HG03066 (cell line): Measurements from ENCODE around the gene PACS2.
"Not testable (repeated sequence)": the region's sequence is repeated elsewhere in the genome, so short reads cannot be mapped to it uniquely, and the experiment has no call there.

Source experiments
- ATAC-seq: cut with Tn5 transposase; IDR thresholded peaks from one replicate; pipeline ENCODE4 v1.9.1; 2021; ENCODE audit warnings: low read depth; ENCODE audit not compliant: unreplicated experiment

PACS2 gene

DNA sequence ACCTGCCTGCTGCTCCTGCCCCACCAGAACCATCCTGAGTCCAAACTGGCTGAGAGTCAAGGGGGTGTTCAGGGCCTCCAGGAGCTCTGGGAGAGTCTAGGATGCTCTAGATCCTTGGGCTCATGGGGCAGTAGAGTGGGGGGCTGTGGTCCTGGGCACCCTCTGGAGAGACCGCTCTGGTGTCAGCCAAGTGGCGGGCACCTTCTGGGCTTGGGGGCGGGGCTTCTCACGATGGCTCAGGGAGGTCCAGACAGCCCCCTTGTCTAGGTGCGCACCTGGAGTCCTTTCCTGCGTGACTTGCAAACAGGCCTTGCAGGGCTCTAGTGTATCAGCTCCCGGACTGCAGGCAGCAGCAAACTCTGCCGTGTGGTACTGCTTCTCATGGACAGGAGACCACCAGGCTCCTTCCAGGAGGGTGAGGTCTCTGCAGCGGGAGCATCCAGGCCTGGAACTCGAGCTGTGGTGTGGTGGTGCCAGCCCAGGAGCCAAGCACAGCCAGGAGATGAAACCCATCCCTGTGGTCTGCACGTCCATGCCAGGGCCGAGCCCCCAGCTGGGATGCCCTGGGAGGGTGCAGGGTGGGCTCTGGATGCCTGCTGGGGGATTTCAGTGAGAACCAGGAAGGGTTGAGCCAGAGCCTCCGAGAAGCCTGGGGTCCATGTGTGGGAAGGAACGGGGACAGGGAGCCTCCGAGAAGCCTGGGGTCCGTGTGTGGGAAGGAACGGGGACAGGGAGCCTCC is 15.0 kb downstream of the PACS2 start:
- ATAC-seq: no peak

DNA sequence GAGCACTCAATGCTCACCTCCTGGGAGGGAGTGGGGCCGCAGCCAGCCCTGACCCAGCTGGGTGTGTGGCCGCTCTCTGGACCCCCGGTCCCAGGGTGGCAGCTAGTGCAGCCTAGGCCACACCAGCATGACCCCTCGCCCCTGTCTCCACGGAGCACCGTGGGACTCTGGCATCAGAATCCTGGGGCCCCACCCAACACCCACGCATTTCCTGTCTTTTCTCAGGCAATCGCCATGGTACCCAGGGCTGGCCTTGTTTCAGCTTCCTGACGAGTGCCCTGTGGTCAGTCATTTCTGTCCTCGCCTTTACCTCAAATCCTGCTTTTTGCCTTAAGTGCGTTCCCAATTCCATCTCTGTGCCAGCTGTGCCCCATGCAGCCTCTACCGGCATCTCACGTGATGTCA is 15.9 kb downstream of the PACS2 start:
- ATAC-seq: no peak

DNA sequence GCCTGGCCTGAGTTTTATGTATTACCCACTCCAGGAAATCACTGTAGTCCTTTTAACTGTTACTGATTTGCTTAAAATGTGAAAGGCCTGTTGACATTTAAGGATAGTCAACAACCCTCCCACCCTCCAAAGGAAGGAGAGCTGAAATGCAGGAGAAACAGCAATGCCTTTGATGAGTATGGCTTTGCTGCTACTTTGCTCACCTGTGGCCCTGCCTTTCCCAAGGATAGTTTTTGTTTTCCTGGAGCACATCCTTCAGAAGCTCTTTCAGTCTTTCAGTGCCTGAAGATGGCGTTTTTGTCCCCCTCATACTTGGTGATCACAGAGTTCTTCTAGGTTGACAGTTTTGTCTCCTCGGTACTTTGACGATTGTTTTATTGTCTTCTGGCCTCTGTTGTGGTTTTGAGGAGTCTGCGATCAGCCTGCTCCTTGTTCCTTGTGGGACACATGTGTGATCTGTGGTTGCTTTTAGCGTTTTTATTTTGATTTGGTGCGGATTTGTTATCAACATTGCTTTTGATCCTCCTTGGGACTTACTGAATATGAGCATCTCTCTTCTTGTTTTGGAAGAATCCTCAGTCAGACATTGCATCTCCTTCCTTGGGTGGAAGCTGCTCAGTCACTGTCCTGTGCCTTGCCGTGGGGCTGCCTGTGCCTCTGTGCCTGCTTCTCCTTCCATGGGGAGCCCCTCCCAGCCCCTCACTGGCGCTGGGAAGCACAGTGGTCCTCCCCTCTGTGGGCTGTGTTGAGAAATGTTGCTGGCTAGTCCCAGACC is 17.2 kb downstream of the PACS2 start:
- ATAC-seq: no peak

DNA sequence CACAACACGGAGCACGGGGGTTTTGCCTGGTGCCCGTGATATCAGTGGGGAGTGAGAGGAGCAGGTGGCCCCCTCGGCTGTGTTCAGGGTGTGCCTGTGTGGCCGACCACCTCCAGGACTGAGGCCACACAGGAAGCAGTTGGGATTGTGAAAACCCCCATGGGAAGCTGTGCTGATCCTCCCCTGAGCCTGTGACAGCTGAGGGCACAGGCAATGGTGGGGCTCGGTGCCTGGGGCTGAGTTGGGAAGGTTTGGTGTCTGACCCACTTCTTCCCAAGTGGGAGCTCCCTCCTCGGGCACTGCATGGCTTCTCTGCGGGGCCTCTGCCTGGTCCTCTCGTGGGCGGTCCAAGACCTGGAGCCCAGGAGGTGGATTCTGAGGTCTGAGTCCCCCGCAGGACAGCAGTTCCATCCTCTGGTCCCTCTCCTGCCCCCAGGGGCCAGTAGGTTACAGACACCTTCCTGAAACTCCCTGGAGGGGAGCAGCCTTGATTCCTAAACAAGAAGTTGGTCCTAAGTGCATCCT is 17.9 kb downstream of the PACS2 start:
- no peak for ATAC-seq

DNA sequence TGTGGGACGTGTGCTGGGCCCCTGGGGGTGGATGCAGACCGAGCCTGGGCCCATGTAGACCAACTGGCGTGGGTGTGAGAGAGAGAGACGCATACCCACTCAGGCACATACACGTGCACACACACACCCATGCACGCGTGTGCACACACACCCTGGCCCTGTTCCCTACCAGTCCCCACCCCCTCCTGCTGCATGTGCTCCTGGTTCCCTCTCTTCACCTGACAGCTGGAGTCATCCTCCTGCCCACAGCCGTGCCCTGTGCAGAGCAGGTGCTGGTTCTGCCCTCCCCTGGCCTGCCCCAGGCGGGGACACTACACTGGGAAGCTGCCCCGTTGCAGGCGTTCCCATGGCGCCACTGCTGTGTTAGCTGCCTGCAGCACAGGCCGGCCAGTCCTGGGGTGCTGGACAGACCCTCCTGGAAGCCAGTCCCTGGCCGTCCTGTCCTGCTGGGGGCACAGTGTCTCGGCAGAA is 18.5 kb downstream of the PACS2 start:
- ATAC-seq: no peak

DNA sequence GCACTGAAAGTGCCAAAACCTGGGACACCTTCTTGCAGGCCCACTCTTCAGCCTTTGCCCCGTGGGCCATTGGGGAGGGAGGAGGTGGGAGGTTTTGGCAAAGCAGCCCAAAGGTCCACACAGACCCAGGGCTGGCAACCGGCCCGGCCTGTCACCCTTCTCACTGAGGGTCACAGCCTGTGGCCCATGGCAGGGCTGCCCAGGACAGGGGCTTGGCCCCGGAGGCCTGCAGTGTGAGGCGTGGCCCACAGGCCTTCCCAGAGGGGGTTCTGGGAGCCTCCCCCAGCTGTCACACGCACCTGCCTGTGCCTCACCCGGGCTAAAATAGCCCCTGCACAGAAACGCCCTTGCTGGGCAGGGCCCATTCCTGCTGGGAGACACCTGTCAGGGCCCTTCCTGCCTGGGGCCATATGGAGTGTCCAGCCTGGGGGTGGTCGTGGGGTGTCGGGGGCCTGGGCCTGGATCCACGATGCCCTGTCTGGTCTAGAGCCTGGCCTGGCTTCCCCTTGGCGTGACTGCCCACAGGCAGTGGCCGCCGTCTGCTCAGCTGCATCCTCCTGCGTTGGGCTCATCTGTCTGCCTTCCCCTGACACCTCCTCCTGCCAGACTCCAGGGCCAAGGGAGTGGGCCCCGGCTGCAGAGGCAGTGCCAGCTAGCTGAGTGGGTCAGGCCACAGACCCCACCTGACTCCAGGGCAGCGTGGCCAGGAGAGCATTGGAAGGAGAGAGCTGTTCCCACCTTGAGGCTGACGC is 19.2 kb downstream of the PACS2 start:
- ATAC-seq: no peak

DNA sequence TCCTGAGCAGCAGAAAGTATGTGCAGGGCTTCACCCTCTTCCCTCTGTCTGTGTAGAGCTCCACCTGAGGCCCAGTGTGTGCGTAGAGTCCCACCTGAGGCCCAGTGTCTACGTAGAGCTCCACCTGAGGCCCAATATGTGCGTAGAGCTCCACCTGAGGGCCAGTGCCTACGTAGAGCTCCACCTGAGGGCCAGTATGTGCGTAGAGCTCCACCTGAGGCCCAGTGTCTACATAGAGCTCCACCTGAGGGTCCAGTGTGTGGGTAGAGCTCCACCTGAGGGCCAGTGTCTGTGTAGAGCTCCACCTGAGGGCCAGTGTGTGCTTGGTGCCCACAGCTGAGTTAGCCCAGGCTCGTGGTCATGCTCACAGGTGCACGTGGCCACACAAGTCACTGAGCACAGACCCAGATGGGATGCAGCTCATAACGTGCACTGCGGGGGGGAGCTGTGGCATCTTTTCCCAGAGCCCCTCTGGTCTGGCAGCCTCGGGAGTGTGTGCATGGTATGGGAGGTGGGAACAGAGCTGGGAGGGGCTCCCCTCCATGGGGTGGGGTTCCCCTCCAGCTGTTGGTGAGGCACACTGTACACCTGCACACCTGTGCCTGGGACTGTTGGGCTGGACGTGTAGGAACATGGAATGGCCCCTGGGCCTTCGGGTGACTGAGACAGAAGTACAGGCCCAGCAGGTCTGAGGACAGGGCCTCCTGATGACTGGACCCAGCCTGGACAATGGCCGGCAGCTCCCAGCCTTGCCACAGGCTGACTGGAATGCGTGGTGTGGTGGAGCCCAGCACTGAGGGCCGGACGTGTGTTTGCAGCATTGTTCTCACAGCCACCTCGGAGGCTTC is 20.1 kb downstream of the PACS2 start:
- no peak for ATAC-seq

DNA sequence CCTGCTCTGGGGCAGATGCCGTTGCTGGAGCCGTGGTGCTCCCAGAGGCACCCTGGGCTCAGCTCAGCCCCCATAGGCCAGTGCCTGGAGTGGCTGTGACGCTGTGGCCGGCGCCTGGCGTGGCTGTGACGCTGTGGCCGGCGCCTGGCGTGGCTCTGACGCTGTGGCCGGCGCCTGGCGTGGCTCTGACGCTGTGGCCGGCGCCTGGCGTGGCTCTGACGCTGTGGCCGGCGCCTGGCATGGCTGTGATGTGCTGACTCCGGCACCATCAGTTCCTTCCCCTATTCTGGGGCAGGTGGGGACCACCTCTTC is 20.6 kb downstream of the PACS2 start:
- ATAC-seq: not testable (repeated sequence)

DNA sequence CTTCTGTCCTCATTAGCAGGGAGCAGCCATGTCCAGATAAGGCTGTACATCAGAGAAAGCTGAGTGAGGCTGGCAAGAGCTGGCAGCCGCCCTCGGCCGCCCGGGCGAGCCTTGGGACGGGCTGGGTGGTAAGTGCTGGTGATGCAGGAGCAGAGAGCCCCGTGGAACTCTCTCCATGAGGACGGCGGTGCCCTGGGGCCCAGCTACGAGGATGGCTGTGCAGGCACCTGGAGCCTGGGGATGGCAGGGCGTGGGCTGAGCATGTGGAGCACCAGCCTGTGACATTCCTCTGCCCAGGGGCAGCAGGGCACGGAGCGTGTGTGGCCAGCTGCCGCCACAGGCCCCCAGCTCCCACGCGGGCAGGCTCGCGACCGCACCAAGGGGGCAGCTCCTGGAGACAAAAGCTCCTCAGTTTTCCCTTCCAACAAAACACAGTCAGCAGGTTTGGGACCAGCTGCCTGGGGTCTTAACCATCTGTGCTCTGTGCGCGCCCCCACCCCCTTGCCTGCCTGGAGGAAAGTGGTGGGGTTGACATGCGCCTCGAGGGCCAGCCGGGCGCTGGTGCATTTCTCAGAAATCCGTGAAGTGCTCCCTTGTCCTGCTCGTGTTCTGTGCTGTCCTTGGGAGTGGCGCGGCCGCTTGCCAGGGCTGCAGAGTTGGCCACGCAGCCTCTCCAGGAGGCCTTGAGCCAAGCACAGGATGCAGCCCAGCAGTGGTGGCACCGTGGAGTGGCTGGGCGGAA is 21.4 kb downstream of the PACS2 start:
- no peak for ATAC-seq

DNA sequence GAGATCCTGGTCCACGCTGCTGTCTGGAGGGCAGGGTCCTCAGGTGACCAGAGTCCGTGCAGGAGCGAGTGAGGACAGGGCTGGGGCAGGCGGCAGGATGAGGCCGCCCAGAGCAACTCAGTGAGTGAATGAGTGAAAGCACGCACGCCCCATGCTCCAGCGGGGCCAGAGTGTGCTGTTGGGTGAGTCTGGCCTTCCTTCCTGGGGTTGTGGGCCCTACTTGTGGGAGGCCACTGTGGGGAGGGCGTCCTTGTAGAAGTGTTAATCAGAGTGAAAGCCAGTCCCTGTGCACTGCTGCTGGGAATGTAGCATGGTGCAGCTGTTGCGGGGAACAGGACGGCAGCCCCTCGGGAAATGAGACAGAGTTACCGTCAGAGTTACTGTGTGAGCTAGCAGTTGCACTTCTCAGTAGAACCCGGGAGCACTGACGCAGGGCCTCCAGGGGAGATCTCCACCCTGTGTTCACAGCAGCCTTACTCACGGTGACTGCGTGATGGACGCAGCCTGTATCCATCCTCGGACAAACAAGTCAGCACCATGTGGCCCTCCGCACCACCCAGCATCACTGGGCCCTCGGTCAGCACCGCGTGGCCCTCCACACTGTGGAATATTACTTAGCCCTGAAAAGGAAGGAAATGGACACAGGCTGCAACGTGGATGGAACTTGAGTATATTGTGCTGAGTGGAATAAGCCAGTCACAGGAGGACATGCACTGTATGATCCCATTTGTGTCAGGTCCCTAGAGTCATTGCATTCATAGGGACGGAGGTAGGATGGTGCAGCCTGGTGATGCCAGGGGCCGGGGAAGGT is 22.1 kb downstream of the PACS2 start:
- no peak for ATAC-seq

DNA sequence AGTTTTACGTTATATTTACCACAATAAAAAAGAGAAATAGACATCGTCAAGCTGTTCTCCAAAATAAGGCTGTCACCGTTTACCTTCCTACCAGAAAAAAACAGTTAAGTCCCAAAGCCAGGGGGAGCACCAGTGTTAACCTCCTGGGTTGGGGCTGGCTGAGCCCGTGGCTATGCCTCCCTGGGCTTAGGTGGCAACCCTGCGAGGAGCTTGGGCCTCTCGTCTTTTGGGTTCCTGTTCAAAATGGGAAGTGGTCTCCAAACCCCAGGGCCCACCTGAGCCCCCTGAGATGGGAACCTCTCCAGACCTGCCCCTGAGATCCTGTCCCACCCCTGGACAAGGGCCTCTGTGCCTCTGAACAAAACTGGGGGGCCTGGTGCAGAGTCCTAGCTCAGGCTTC is 22.9 kb downstream of the PACS2 start:
- ATAC-seq: no peak

DNA sequence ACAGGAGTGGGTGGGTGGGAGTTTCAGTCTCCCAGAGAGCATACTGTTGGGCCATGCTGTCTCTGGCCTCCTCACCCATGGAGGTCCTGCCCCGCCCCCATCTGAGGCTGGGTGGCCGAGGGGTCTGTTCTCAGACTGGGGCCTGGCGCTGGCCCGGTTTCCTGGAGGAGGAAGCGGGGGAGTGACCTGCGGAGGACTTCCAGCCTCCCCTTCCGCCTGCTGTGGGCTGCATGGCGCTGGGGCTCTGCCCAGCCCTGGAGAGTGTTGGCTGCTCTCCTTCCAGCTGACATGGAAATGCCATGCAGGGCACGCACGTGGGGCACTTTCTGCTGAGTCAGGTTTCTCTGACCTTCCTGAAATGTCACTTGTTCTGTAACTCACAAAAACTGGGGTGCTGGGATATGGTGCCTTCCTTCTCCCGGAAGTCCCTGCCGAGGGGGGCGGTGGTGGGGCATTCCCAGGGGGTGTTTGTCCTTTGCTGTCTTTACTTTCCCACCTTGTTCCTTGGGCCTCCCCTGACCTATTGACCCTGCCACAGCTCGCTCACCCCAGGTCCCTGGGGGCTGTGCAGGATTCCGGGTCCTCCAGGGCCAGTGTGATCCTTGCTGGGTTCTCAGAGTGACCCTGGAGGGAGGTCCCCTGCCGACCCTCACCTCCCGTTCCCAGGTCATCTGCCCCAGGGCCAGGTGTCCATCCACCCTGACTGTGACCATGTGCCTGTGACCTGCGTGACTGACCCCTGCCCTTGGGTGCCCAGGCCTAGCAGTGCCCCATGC is 23.6 kb downstream of the PACS2 start:
- ATAC-seq: no peak

DNA sequence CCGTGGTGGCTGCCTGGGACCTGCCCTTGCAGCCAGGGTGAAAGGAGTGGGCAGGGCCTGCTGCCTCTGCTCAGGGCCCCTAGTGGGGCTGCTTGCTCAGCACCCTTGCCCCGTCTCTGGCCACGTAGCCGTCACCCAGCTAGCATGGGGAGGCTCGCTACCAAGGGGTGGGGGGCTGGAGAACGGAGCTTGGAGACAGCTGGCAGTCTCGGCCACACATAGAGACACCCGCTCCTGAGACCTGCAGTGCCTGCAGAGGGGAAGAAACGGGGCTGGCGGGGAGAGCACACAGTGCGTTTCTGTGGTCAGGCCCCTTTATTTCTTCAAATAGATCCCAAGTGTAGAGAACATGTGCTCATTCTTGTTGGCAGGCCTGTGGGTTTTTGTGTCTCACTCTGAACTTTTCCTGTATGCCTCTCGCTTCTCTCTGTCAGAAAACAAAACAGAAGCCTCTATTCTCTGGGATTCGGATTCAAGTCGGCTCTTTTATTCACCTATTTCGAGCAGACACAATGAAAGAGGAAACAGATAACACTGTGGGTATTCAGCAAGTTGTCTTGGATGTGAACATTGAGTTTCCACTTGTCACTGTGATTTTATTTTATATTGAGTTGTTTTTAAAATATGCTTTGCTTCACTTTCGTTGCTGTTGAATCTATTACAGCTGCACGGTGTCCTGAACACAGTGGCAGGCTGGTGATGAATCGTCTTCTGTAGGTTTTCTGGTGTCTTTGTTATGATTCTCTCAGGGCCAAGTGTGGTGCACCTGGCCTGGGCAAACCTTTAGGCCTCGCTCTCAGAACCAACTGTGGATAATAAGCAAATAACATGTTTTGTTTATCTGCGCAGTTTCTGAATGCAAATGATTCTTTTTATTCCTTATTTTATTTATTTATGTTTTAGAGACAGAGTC is 26.5 kb downstream of the PACS2 start:
- no peak for ATAC-seq

DNA sequence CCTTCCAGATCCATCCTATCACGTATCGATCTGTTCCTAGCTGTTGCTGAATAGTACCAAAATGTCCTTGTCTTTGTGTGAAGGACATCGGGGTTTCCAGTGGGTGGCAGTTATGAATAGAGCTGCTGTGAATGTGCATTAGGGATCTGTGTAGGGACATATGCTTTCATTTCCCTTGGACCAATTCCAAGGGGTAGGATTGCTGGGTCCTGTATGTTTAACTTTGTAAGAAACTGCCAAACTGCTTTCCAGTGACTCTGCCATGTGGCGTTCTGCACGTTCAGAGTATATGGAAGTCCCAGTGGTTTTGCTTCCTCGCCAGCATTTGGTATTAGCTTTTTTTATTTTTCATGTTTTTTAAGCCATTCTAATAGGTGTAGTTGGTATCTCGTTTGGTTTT is 28.6 kb downstream of the PACS2 start:
- no peak for ATAC-seq

DNA sequence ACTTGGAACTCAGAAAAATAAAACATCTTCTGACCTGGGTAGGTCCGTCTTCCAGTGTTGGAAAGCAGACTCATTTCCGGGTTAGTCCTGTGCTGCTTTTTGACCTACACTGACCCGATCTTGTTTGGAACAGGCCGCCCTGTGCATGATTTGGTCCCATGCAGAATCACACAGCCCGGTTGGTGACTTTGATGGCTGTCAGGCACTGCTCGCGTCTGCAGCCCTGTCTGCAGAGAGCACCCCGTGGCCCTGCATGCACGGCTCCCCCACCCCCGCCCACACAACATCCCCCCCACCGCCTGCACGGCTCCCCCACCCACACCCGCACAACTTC is 31.6 kb downstream of the PACS2 start:
- no peak for ATAC-seq

DNA sequence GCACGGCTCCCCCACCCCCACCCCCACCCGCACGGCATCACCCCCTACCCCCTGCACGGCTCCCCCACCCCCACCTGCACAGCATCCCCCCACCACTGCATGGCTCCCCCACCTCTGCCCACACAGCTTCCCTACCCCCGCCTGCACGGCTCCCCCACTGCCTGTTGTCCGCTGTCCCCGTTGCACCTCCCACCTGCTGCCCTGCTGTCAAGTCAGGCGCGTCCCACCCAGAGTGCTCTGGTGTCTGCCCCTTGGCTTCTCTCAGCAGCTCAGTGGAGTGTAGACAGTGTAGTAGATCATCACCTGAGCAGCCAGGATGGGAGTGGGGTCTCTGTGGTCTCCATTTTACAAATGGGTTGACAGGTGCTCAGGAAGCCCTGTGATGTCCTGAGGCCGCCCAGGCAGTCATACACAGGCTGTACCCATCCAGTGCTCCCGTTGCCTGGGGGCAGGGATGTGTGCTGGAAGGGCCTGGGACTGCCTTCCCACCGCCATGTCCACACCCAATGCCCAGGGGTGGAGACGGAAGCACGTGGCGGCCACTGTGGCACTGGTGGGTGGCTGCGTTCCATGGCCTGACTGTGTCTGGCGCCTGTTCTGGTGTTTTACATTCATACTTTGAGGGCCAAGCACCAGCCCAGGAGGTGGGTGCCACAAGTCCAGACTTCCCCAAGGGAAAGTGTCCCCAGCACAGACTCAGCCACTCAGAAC is 32.5 kb downstream of the PACS2 start:
- ATAC-seq: no peak

DNA sequence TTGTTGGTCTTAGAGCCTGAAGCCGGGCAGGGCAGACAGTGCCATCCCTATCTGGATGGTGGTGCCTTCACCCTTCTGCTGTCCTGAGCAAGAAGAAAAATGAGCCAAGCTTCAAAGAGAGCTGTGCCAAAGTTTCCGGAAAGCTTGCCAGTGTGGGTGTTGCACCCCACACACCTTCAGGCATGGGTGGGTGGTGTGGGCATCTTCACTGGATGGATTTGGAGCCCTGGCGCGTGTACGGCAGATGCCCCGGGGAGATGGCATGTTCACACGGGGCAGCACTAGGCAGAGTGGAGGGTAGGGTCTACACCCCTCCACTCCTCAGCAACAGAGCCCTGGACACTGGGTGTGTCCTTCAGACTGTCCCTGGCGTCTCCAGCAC is 33.0 kb downstream of the PACS2 start:
- ATAC-seq: no peak
